IMR-90 (cell line): ENCODE results near the gene SLC13A5. TPM values are rescaled to one million over a fixed set of nuclear protein-coding genes. Genes with fewer than 3 reads are reported as not detected.
A peak's percentile ranks its signal among the peaks of the same experiment; 100 is the strongest.

ENCODE experiments used
- ATAC-seq: fragments of 200-7000 bp; cut with Tn5 transposase; 2 replicates; pipeline ENCODE4 v1.9.1; 2020; ENCODE audit warnings: low read depth, mild to moderate bottlenecking, moderate library complexity
- BruUV-seq: library from RNA; stranded (reverse); fragments of 400-500 nt; replicated peaks from 2 replicates; lab custom pipeline; 2021; lab: Mats Ljungman, UMichigan
- CTCF ChIA-PET: fragments of 300-600 bp; formaldehyde crosslinking; extraction: SDS; loops from one replicate; lab custom pipeline; 2021; ENCODE audit warnings: antibody characterized with exemption; lab: Yijun Ruan, JAX
- POLR2A ChIA-PET: fragments of 300-600 bp; sonication (Branson Sonifier 250); formaldehyde crosslinking; loops from one replicate; lab custom pipeline; 2022; ENCODE audit warnings: antibody characterized with exemption; ENCODE audit not compliant: unreplicated experiment; lab: Charles Lee
- DNase-seq: peaks from one replicate; pipeline ENCODE4 v3.0.0; 2013
- H2AFZ ChIP-seq: replicated peaks from 2 replicates; pipeline ENCODE3; 2013; ENCODE audit warnings: low read length, mild to moderate bottlenecking; ENCODE audit not compliant: poor library complexity
- H2AK5ac ChIP-seq: 2 replicates; pipeline ENCODE4 v1.6.1; 2013; ENCODE audit warnings: low read depth, low read length, inconsistent platforms
- H2AK9ac ChIP-seq: replicated peaks from 2 replicates; pipeline ENCODE3; 2013; ENCODE audit warnings: mild to moderate bottlenecking, low read depth, low read length, moderate library complexity; ENCODE audit not compliant: poor library complexity
- H2BK120ac ChIP-seq: 2 replicates; pipeline ENCODE4 v1.6.1; 2013; ENCODE audit warnings: low read depth, low read length, inconsistent platforms
- H2BK15ac ChIP-seq: 3 replicates; pipeline ENCODE4 v1.6.1; 2013; ENCODE audit warnings: low read depth, low read length, inconsistent platforms
- H2BK20ac ChIP-seq: 2 replicates; pipeline ENCODE4 v1.6.1; 2013; ENCODE audit warnings: low read depth, mild to moderate bottlenecking, inconsistent platforms, low read length, moderate library complexity
- H2BK5ac ChIP-seq: 2 replicates; pipeline ENCODE4 v1.6.1; 2013; ENCODE audit warnings: mild to moderate bottlenecking, low read depth, low read length, inconsistent platforms; ENCODE audit not compliant: poor library complexity, severe bottlenecking
- H3K14ac ChIP-seq: replicated peaks from 2 replicates; pipeline ENCODE4 v1.6.1; 2013; ENCODE audit warnings: low read depth, low read length, inconsistent platforms
- H3K18ac ChIP-seq: 2 replicates; pipeline ENCODE4 v1.6.1; 2013; ENCODE audit warnings: low read depth, low read length, control low read depth
- H3K23ac ChIP-seq: 2 replicates; pipeline ENCODE4 v1.6.1; 2013; ENCODE audit warnings: low read depth, low read length, inconsistent platforms
- H3K27ac ChIP-seq: 2 replicates; pipeline ENCODE4 v1.5.1; 2013; ENCODE audit warnings: mild to moderate bottlenecking, control low read depth, low read length; ENCODE audit not compliant: insufficient read depth
- H3K27me3 ChIP-seq: 2 replicates; pipeline ENCODE4 v1.6.1; 2013; ENCODE audit warnings: low read length; ENCODE audit not compliant: control insufficient read depth, insufficient read depth
- H3K36me3 ChIP-seq: 2 replicates; pipeline ENCODE4 v1.6.1; 2013; ENCODE audit warnings: low read length, mixed read lengths; ENCODE audit not compliant: control insufficient read depth, insufficient read depth
- H3K4ac ChIP-seq: 2 replicates; pipeline ENCODE4 v1.6.1; 2013; ENCODE audit warnings: low read depth, low read length, inconsistent platforms
- H3K4me1 ChIP-seq: 2 replicates; pipeline ENCODE4 v1.6.1; 2013; ENCODE audit warnings: low read length, mixed read lengths; ENCODE audit not compliant: control insufficient read depth, insufficient read depth
- H3K4me2 ChIP-seq: 2 replicates; pipeline ENCODE4 v1.6.1; 2013; ENCODE audit warnings: low read depth, mild to moderate bottlenecking, control low read depth, low read length, moderate library complexity
- H3K4me3 ChIP-seq: 2 replicates; pipeline ENCODE4 v1.5.1; 2013; ENCODE audit warnings: low read depth, mild to moderate bottlenecking, control low read depth, low read length, moderate library complexity; ENCODE audit not compliant: insufficient read depth
- H3K56ac ChIP-seq: 2 replicates; pipeline ENCODE4 v1.6.1; 2013; ENCODE audit warnings: low read length, inconsistent platforms; ENCODE audit not compliant: insufficient read depth; ENCODE audit errors: extremely low read depth
- H3K79me1 ChIP-seq, 2 experiments: 2 replicates each; pipeline ENCODE4 v1.6.1; 2013; ENCODE audit warnings: low read length in 2 of 2, inconsistent platforms in 1 of 2, low read depth in 1 of 2
- H3K9ac ChIP-seq: 2 replicates; pipeline ENCODE4 v1.6.1; 2013; ENCODE audit warnings: low read depth, low read length, control low read depth
- H3K9me1 ChIP-seq: 2 replicates; pipeline ENCODE4 v1.6.1; 2013; ENCODE audit warnings: low read length, inconsistent platforms; ENCODE audit not compliant: insufficient read depth
- H3K9me3 ChIP-seq: 2 replicates; pipeline ENCODE4 v1.6.1; 2013; ENCODE audit warnings: low read length; ENCODE audit not compliant: control insufficient read depth, insufficient read depth
- H4K20me1 ChIP-seq: 2 replicates; pipeline ENCODE4 v1.6.1; 2013; ENCODE audit warnings: low read length, inconsistent platforms; ENCODE audit not compliant: insufficient read depth
- H4K5ac ChIP-seq: 2 replicates; pipeline ENCODE4 v1.6.1; 2013; ENCODE audit warnings: mild to moderate bottlenecking, low read depth, low read length, control low read depth
- H4K8ac ChIP-seq, 2 experiments: 2 replicates each; pipeline ENCODE4 v1.6.1; 2013; ENCODE audit warnings: low read depth in 2 of 2, low read length in 2 of 2, control low read depth in 1 of 2, inconsistent platforms in 1 of 2
- H4K91ac ChIP-seq: 2 replicates; pipeline ENCODE4 v1.6.1; 2013; ENCODE audit warnings: low read depth, low read length, inconsistent platforms; ENCODE audit not compliant: insufficient read depth
- CEBPB ChIP-seq: IDR thresholded peaks from 2 replicates; pipeline ENCODE4 v1.6.1; 2012; ENCODE audit warnings: low read depth, low read length, improper control_type of control experiment
- CTCF ChIP-seq: conservative IDR thresholded peaks from 2 replicates; pipeline ENCODE4 v1.5.1; 2012; ENCODE audit warnings: mild to moderate bottlenecking, low read depth, low read length, improper control_type of control experiment
- ELK1 ChIP-seq: fragments of 150-350 bp; IDR thresholded peaks from 2 replicates; pipeline ENCODE4 v1.6.1; 2016; ENCODE audit warnings: low read depth, mild to moderate bottlenecking, low read length, moderate library complexity, borderline replicate concordance
- FOS ChIP-seq: fragments of 150-350 bp; IDR thresholded peaks from 2 replicates; pipeline ENCODE4 v1.6.1; 2016; ENCODE audit warnings: low read depth, low read length
- MAZ ChIP-seq: IDR thresholded peaks from 2 replicates; pipeline ENCODE4 v1.6.1; 2012; ENCODE audit warnings: low read depth, mild to moderate bottlenecking, low read length, improper control_type of control experiment, moderate library complexity, borderline replicate concordance
- SMC3 ChIP-seq: fragments of 150-350 bp; IDR thresholded peaks from 2 replicates; pipeline ENCODE4 v1.6.1; 2016; ENCODE audit warnings: low read depth, mild to moderate bottlenecking, antibody characterized with exemption, low read length, moderate library complexity
- USF2 ChIP-seq: fragments of 150-350 bp; IDR thresholded peaks from 2 replicates; pipeline ENCODE4 v1.6.1; 2017; ENCODE audit warnings: mild to moderate bottlenecking, antibody characterized with exemption, low read length, low read depth
- WGBS, 2 experiments: methylation state at CpG; one replicate each; pipeline versions ENCODE4 v1.1.5 to v1.1.7; 2013; ENCODE audit warnings: missing lambda C conversion rate in 2 of 2; ENCODE audit not compliant: insufficient read length in 1 of 2; ENCODE audit errors: extremely low coverage in 2 of 2; 5-methylcytosine and 5-hydroxymethylcytosine counted together
- dilution Hi-C: fragments of 300-500 bp; cut with HindIII; formaldehyde crosslinking; loops from one replicate; pipeline ENCODE4 v1.14.3; 2018; ENCODE audit warnings: low sequenced_read_pairs; ENCODE audit not compliant: unreplicated experiment
- in situ Hi-C: fragments of 300-500 bp; cut with MboI; formaldehyde crosslinking; loops from 3 replicates; pipeline ENCODE4 v1.14.3; 2019; ENCODE audit warnings: low sequenced_read_pairs, inconsistent platforms, mixed read lengths
- intact Hi-C: fragments of 100-400 bp; cut with micrococcal nuclease; formaldehyde crosslinking; loops from 2 replicates; pipeline ENCODE4 v1.10.0; 2022
- polyA plus RNA-seq, 3 experiments: library from polyadenylated mRNA; depleted of rRNA; stranded (reverse); fragments of >200 nt; gene quantifications; 2 replicates each; pipeline ENCODE4 v1.2.3, GENCODE V29; 2012; ENCODE audit warnings: low replicate concordance in 1 of 3
- total RNA-seq: library from RNA; depleted of rRNA; stranded (reverse); fragments of >200 nt; gene quantifications from 2 replicates; pipeline ENCODE4 v1.2.3, GENCODE V29; 2012

The SLC13A5 gene
- total and polyA plus RNA-seq, 2 of the 4 experiments (the other 2 are of a cell fraction), result not detected

- H2BK120ac ChIP-seq, result no peak overlapping the region
- no peak overlapping the region for H2AK5ac ChIP-seq
- no peak overlapping the region for H3K27ac ChIP-seq
- H4K91ac ChIP-seq, result no peak overlapping the region
- H3K56ac ChIP-seq, result no peak overlapping the region
- H3K4me1 ChIP-seq, result no peaks in the 10 kb centered on the region
- no peak for TF ChIP-seq SMC3
- no peak for TF ChIP-seq FOS
- TF ChIP-seq MAZ, result no peak
- no peak for TF ChIP-seq CTCF
- no peak for TF ChIP-seq CEBPB
- TF ChIP-seq USF2, result no peak
- TF ChIP-seq ELK1, result no peak
- H3K18ac ChIP-seq, result no peak overlapping the region
- 25% methylated on average over 2 of the region's 7 CpGs; no CpG with 5 or more reads in 1 of the 2 experiments for WGBS, 2 experiments
- no peak overlapping the region for H2BK20ac ChIP-seq
- BruUV-seq, result no TSS peak
- H3K4ac ChIP-seq, result no peak overlapping the region
- POLR2A ChIA-PET, result no interaction called here
- H2BK5ac ChIP-seq, result peak overlapping the region; percentile 79
- H3K9me1 ChIP-seq, result no peaks in the 10 kb centered on the region
- ATAC-seq (no peak), DNase-seq (no peak)
- no peak overlapping the region for H3K4me3 ChIP-seq
- no peak overlapping the region for H3K14ac ChIP-seq
- no peak overlapping the region for H4K8ac ChIP-seq
- intact Hi-C loops, result no loop called here
- H4K5ac ChIP-seq, result no peak overlapping the region
- no peak overlapping the region for H3K23ac ChIP-seq
- H3K9me3 ChIP-seq, result peaks cover 3% of the 10 kb centered on the region
- H3K79me1 ChIP-seq, result no peaks in the 10 kb centered on the region
- H3K9ac ChIP-seq, result no peak overlapping the region
- H2AK9ac ChIP-seq, result no peak overlapping the region
- no peak overlapping the region for H2AFZ ChIP-seq
- CTCF ChIA-PET, result no interaction called here
- H2BK15ac ChIP-seq, result no peak overlapping the region
- H3K4me2 ChIP-seq, result no peak overlapping the region
- dilution Hi-C loops, result no loop called here
- no peaks in the 10 kb centered on the region for H3K36me3 ChIP-seq
- in situ Hi-C loops, result no loop called here
- peaks cover 36% of the 10 kb centered on the region for H3K27me3 ChIP-seq
- H4K20me1 ChIP-seq, result no peaks in the 10 kb centered on the region
Observed at GRCh38 chr17:6711081-6711674, 2.0 kb downstream of the SLC13A5 start.
